Measurements from ENCODE around the gene NDUFC2.

NDUFC2 gene

DNA sequence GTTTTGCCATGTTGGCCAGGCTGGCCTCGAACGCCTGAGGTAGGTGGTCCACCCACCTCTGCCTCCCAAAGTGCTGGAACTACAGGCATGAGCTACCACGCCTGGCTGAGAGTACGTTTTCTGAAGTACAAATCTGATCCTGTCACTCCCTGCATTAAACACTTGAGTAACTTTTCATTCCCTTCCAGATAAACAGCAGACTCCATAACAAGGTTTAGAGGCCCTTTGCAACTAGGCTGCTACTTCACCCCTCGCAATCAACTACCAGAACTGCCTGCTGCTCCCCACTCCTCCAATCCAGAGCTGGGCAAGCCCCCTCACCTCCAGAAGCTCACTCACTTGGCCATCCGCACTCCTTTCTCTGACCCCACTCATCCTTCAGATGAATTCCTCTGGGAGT, 58.1 kb downstream of the NDUFC2 start:
- ATAC-seq: no peak
- TF ChIP-seq ZNF8 (CRISPR knock-in tag; IDR thresholded peaks at IDR 0.05) (no peak), ZNF70 (CRISPR knock-in tag; IDR thresholded peaks at IDR 0.05) (no peak), GLIS3 (CRISPR knock-in tag; IDR thresholded peaks at IDR 0.05) (no peak), TOX (CRISPR knock-in tag; IDR thresholded peaks at IDR 0.05; ENCODE audit: borderline replicate concordance) (no peak)
- TF ChIP-seq, protein P1, sequence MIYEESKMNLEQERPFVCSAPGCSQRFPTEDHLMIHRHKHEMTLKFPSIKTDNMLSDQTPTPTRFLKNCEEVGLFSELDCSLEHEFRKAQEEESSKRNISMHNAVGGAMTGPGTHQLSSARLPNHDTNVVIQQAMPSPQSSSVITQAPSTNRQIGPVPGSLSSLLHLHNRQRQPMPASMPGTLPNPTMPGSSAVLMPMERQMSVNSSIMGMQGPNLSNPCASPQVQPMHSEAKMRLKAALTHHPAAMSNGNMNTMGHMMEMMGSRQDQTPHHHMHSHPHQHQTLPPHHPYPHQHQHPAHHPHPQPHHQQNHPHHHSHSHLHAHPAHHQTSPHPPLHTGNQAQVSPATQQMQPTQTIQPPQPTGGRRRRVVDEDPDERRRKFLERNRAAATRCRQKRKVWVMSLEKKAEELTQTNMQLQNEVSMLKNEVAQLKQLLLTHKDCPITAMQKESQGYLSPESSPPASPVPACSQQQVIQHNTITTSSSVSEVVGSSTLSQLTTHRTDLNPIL (CRISPR knock-in tag; IDR thresholded peaks at IDR 0.05; ENCODE audit: low read depth): no peak
- TF ChIP-seq, protein P2, sequence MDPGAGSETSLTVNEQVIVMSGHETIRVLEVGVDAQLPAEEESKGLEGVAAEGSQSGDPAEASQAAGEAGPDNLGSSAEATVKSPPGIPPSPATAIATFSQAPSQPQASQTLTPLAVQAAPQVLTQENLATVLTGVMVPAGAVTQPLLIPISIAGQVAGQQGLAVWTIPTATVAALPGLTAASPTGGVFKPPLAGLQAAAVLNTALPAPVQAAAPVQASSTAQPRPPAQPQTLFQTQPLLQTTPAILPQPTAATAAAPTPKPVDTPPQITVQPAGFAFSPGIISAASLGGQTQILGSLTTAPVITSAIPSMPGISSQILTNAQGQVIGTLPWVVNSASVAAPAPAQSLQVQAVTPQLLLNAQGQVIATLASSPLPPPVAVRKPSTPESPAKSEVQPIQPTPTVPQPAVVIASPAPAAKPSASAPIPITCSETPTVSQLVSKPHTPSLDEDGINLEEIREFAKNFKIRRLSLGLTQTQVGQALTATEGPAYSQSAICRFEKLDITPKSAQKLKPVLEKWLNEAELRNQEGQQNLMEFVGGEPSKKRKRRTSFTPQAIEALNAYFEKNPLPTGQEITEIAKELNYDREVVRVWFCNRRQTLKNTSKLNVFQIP (CRISPR knock-in tag; IDR thresholded peaks at IDR 0.05; ENCODE audit: borderline replicate concordance, low read depth): no peak

DNA sequence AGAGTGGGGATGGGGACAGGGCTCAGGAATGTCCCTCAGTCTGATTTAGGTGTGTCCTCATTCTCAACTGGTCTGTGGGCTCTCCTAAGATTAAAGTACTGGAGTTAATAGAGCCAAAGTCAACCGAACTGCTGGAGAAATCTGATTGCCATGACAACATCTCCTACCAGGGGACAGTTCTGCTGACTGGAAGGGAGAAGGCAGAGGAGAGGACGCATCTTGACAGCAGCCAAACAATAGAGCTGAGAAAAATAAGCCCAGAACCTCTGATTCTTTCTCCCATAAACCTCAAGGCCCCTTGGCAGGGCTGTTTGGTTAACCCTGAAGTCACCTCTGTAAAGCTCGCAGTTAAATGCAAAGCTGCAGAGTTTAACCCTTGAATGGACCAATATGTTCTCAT, 59.4 kb downstream of the NDUFC2 start:
- peak; percentile 43 for ATAC-seq

DNA sequence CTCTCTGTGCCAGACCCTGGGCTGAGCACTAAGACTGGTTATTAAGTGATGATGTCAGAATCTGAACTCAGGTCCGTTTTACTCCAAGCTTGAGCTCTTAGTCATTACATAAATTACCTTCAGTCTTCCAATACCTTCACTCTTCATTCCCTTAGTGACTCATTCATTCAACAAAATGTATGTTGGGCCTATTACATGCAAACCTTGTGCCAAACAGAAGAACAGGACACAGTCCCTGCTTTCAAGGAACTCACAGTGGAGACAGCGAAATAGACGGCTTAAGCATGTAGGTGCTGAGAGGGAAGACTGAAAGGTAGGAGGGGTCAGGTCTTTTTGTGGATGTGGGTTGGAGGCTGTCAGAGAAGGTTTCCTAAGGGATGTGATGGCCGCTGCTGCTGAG, 59.9 kb downstream of the NDUFC2 start:
- TF ChIP-seq, protein P3, sequence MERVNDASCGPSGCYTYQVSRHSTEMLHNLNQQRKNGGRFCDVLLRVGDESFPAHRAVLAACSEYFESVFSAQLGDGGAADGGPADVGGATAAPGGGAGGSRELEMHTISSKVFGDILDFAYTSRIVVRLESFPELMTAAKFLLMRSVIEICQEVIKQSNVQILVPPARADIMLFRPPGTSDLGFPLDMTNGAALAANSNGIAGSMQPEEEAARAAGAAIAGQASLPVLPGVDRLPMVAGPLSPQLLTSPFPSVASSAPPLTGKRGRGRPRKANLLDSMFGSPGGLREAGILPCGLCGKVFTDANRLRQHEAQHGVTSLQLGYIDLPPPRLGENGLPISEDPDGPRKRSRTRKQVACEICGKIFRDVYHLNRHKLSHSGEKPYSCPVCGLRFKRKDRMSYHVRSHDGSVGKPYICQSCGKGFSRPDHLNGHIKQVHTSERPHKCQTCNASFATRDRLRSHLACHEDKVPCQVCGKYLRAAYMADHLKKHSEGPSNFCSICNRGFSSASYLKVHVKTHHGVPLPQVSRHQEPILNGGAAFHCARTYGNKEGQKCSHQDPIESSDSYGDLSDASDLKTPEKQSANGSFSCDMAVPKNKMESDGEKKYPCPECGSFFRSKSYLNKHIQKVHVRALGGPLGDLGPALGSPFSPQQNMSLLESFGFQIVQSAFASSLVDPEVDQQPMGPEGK (CRISPR knock-in tag; IDR thresholded peaks at IDR 0.05; ENCODE audit: borderline replicate concordance): no peak
- TF ChIP-seq TOX (CRISPR knock-in tag; IDR thresholded peaks at IDR 0.05; ENCODE audit: borderline replicate concordance) (no peak), ISL1 (CRISPR knock-in tag; IDR thresholded peaks at IDR 0.05) (no peak), RARB (CRISPR knock-in tag; IDR thresholded peaks at IDR 0.05) (no peak), ZFP3 (CRISPR knock-in tag; IDR thresholded peaks at IDR 0.05) (no peak), OSR1 (CRISPR knock-in tag; IDR thresholded peaks at IDR 0.05) (no peak), PPARA (CRISPR knock-in tag; IDR thresholded peaks at IDR 0.05; ENCODE audit: borderline replicate concordance) (no peak), ZNF8 (CRISPR knock-in tag; IDR thresholded peaks at IDR 0.05) (no peak), SNAI2 (CRISPR knock-in tag; IDR thresholded peaks at IDR 0.05) (no peak), BACH2 (CRISPR knock-in tag; IDR thresholded peaks at IDR 0.05; ENCODE audit: borderline replicate concordance) (no peak), ZNF70 (CRISPR knock-in tag; IDR thresholded peaks at IDR 0.05) (no peak), ZNF565 (CRISPR knock-in tag; conservative IDR thresholded peaks at IDR 0.05; ENCODE audit: low read depth) (no peak), ZFP30 (CRISPR knock-in tag; IDR thresholded peaks at IDR 0.05) (no peak), GLIS3 (CRISPR knock-in tag; IDR thresholded peaks at IDR 0.05) (no peak)
- TF ChIP-seq, protein P1 (CRISPR knock-in tag; IDR thresholded peaks at IDR 0.05; ENCODE audit: low read depth): no peak
- TF ChIP-seq, protein P4, sequence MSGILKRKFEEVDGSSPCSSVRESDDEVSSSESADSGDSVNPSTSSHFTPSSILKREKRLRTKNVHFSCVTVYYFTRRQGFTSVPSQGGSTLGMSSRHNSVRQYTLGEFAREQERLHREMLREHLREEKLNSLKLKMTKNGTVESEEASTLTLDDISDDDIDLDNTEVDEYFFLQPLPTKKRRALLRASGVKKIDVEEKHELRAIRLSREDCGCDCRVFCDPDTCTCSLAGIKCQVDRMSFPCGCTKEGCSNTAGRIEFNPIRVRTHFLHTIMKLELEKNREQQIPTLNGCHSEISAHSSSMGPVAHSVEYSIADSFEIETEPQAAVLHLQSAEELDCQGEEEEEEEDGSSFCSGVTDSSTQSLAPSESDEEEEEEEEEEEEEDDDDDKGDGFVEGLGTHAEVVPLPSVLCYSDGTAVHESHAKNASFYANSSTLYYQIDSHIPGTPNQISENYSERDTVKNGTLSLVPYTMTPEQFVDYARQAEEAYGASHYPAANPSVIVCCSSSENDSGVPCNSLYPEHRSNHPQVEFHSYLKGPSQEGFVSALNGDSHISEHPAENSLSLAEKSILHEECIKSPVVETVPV (CRISPR knock-in tag; IDR thresholded peaks at IDR 0.05): no peak
- TF ChIP-seq, protein P2 (CRISPR knock-in tag; IDR thresholded peaks at IDR 0.05; ENCODE audit: borderline replicate concordance, low read depth): no peak
- peak; percentile 50 for ATAC-seq

More for the DNA sequence above, 59.4 kb downstream of the NDUFC2 start:
- TF ChIP-seq ARNTL (CRISPR knock-in tag; IDR thresholded peaks at IDR 0.05; ENCODE audit: borderline replicate concordance, low read depth): no peak
